Measurements from ENCODE around the gene CD82. TPM values are rescaled to one million over a fixed set of nuclear protein-coding genes. Genes with fewer than 3 reads are reported as not detected.

Gene CD82
- total RNA-seq, 2 donors from 2014 or later: 15.4 to 23.4 TPM

DNA sequence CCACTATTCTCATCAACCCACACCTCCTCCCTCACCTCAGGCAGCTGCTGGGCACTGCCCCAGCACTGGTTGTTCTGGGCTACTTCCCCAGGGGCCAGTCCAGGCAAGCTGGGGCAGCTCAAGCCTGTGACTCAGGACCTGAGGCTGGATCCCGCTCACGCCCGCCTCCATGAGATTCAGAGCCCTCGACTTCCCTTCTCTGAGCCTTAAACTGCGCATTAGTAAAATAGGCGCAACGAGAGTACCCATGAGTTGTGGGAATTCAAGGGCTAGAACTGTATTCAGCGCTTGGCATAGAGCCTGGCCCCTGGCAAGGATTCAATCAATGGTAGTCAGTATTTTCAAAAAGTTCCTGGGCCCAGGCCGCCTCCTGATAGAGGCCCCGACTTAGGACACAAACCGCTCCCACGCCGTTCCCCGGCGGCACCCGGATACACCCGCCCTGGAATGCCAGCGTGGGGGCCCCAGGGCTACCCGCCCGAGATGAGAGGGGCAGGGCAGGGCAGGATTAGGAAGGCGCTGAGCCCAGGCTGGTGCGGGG is 723 bp upstream of the CD82 start:
- ATAC-seq (ENCODE audit: insufficient number of reproducible peaks, low FRiP score, low read depth): peak; percentile 42
- Histone ChIP-seq H3K27me3 (replicated peaks; ENCODE audit: insufficient read depth) (no peaks in the 10 kb centered on the region), H3K4me1 (ENCODE audit: control insufficient read depth in 1 of 2, low read depth in 2 of 2) (peaks cover 30 to 52% of the 10 kb centered on the region in 2 donors), H3K36me3 (no peaks in the 10 kb centered on the region), H3K9me3 (no peaks in the 10 kb centered on the region), H3K27ac (peak overlapping the region; percentile 98 to 99), H3K4me3 (peak overlapping the region; percentile 75)
- TF ChIP-seq, protein P1, sequence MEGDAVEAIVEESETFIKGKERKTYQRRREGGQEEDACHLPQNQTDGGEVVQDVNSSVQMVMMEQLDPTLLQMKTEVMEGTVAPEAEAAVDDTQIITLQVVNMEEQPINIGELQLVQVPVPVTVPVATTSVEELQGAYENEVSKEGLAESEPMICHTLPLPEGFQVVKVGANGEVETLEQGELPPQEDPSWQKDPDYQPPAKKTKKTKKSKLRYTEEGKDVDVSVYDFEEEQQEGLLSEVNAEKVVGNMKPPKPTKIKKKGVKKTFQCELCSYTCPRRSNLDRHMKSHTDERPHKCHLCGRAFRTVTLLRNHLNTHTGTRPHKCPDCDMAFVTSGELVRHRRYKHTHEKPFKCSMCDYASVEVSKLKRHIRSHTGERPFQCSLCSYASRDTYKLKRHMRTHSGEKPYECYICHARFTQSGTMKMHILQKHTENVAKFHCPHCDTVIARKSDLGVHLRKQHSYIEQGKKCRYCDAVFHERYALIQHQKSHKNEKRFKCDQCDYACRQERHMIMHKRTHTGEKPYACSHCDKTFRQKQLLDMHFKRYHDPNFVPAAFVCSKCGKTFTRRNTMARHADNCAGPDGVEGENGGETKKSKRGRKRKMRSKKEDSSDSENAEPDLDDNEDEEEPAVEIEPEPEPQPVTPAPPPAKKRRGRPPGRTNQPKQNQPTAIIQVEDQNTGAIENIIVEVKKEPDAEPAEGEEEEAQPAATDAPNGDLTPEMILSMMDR (IDR thresholded peaks at IDR 0.05): no peak
- DNase-seq (ENCODE audit: low spot score): peak; percentile 83

DNA sequence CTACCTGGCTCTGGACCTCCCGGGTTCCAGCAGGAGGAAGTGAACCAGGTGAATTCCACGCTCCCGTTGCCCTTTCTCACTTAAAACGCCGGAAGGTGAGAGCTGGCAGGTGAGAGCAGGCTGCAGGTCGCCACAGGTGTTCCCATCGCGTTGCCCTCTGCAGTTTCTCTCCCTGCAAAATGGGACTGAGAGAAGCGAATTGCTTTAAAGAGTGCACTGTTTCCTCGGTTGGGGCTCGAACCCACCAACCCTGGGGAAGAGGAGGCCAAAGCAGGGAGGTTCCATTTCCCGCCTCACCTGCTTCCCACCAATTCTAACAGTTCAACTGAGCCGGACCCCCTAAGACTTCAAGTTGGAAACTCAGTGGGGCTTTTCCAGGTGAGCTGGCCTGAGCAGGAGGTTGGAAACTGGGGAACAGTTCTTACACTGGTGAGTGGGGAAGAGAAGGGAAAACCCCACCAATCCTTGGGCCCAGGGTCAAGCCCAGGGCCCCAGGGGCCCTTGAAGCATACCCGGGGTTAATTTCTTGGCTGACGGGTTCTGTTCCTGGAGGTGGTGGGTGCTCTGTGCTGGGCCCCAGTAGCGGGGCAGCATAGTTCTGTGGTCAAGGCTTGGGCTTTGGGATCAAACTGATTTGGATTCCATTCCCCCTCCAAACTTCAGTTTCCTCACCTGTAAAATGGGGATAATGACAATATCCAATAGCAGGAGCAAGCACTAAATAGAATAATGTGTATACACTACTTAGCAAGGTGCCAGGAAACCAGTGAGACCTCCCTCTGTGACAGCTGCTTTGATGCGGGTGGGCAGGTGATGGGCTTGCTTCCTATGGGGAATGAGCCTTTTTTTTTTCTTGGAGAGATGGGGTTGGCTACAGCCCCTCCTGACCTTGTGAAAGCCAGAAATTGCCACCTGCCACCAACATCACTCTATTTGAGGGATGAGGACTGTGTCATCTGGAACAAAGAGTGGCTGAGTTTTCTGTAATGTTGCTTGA is 788 bp downstream of the CD82 start:
- H3K4me1 ChIP-seq (ENCODE audit: control insufficient read depth in 1 of 2, low read depth in 2 of 2): peaks cover 30 to 57% of the 10 kb centered on the region in 2 donors
- peak overlapping the region in 1 of 2 donors; percentile 51 for H3K27ac ChIP-seq
- H3K27me3 ChIP-seq (replicated peaks; ENCODE audit: insufficient read depth): no peaks in the 10 kb centered on the region
- DNase-seq (ENCODE audit: low spot score): no peak
- H3K9me3 ChIP-seq: no peaks in the 10 kb centered on the region
- no peaks in the 10 kb centered on the region for H3K36me3 ChIP-seq
- peak overlapping the region; percentile 70 for H3K4me3 ChIP-seq
- TF ChIP-seq, protein P1 (IDR thresholded peaks at IDR 0.05): no peak
- ATAC-seq (ENCODE audit: insufficient number of reproducible peaks, low FRiP score, low read depth): no peak

DNA sequence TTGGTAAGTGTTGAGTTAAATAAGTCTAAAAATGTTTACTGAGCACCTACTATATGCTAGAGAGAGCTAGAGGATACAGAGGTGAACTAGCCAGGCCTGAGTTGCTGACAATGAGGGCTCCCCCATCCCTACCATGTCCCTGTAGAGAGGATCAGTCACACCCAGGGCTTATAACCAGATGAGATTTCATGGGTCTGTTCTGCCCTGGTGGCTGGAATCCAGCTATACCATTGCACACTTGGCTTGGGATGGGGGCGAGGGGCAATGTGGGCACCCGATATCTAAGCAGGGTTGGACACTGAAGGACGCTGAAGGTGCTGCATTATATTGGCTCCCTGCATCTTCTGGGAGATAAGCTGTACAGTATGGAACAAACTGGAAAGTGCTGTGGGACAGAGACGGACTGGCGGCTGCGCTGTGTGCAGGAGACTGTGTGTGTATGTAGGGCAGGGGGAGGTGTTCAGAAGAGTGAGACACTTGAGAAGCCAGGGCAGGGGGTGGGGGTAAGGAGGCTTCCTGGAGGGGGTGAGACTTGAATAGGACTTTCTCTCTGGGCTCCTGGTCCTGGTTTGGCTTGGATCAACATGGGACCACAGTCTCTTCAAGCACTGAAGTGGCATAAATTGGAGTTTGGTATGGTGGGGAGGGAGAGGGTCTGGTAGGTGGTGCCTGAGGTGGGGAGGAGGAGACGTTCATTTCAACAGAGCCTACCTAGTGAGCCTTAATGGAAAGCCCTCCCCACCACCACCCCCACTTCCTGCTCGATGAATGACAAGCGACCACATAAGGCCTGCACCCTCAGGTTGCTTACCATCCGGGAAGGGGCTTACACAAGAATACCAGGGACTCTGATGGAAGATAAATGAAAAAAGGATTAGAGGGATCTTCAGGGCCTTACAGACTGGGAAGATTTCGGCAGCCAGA is 1.8 kb downstream of the CD82 start:
- Histone ChIP-seq H3K4me3 (no peak overlapping the region), H3K4me1 (ENCODE audit: control insufficient read depth in 1 of 2, low read depth in 2 of 2) (peaks cover 30 to 57% of the 10 kb centered on the region in 2 donors), H3K36me3 (no peaks in the 10 kb centered on the region), H3K9me3 (no peaks in the 10 kb centered on the region), H3K27ac (no peak overlapping the region), H3K27me3 (replicated peaks; ENCODE audit: insufficient read depth) (no peaks in the 10 kb centered on the region)
- TF ChIP-seq, protein P1 (IDR thresholded peaks at IDR 0.05): no peak
- no peak for ATAC-seq (ENCODE audit: insufficient number of reproducible peaks, low FRiP score, low read depth)
- no peak for DNase-seq (ENCODE audit: low spot score)

DNA sequence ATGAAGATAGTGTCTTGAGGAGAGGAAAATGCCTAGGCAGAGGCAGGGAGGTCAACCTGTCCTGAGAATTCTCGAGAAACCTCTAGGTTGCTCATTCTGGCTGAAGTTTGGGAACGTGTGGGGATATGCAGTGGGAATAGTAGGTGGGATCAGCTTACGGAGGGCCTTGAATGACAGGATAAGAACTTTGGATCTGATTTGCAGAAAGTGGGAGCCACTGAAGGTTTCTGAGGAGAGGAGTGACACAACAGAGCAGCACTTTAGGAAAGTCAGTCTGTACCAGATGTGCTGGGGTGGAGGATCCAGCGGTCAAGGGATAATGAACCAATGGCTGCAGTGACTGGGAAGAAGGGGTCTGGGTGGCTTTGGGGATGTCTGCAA is 2.4 kb downstream of the CD82 start:
- TF ChIP-seq, protein P1 (IDR thresholded peaks at IDR 0.05): no peak
- Histone ChIP-seq H3K4me3 (no peak overlapping the region), H3K36me3 (no peaks in the 10 kb centered on the region), H3K27ac (no peak overlapping the region), H3K27me3 (replicated peaks; ENCODE audit: insufficient read depth) (no peaks in the 10 kb centered on the region), H3K9me3 (no peaks in the 10 kb centered on the region), H3K4me1 (ENCODE audit: control insufficient read depth in 1 of 2, low read depth in 2 of 2) (peaks cover 30 to 54% of the 10 kb centered on the region in 2 donors)
- ATAC-seq (ENCODE audit: insufficient number of reproducible peaks, low FRiP score, low read depth): no peak
- no peak for DNase-seq (ENCODE audit: low spot score)

Measured in thoracic aorta (tissue), 2 donors.